GM18861 (cell line): ENCODE data around the gene IL22RA1.

Experiments
- ATAC-seq: cut with Tn5 transposase; IDR thresholded peaks from one replicate; pipeline ENCODE4 v1.9.1; 2021; ENCODE audit not compliant: unreplicated experiment

The IL22RA1 gene

GRCh38 chr1:24168245-24168644 is 25.3 kb upstream of the IL22RA1 start:
- no peak for ATAC-seq

- ATAC-seq = no peak
Observed at GRCh38 chr1:24167008-24167407, 24.1 kb upstream of the IL22RA1 start.

GRCh38 chr1:24165500-24165899 is 22.6 kb upstream of the IL22RA1 start:
- no peak for ATAC-seq

- no peak for ATAC-seq
Observed at GRCh38 chr1:24164004-24164403, 21.1 kb upstream of the IL22RA1 start.

GRCh38 chr1:24162201-24162600 is 19.3 kb upstream of the IL22RA1 start:
- no peak for ATAC-seq

GRCh38 chr1:24161270-24161669 is 18.3 kb upstream of the IL22RA1 start:
- no peak for ATAC-seq

GRCh38 chr1:24159366-24159765 is 16.4 kb upstream of the IL22RA1 start:
- no peak for ATAC-seq

- ATAC-seq = no peak
Observed at GRCh38 chr1:24157918-24158481, 15.1 kb upstream of the IL22RA1 start.

- no peak for ATAC-seq
Observed at GRCh38 chr1:24156542-24157260, 13.8 kb upstream of the IL22RA1 start.

GRCh38 chr1:24155011-24155782 is 12.3 kb upstream of the IL22RA1 start:
- no peak for ATAC-seq

- ATAC-seq = no peak
Observed at GRCh38 chr1:24154215-24154614, 11.3 kb upstream of the IL22RA1 start.

- no peak for ATAC-seq
Observed at GRCh38 chr1:24152631-24153494, 9.9 kb upstream of the IL22RA1 start.

GRCh38 chr1:24151175-24151533 is 8.2 kb upstream of the IL22RA1 start:
- no peak for ATAC-seq

GRCh38 chr1:24150234-24151174 is 7.6 kb upstream of the IL22RA1 start:
- no peak for ATAC-seq

- no peak for ATAC-seq
Observed at GRCh38 chr1:24149866-24150233, 6.9 kb upstream of the IL22RA1 start.

- no peak for ATAC-seq
Observed at GRCh38 chr1:24147816-24148215, 4.9 kb upstream of the IL22RA1 start.

GRCh38 chr1:24147194-24147593 is 4.3 kb upstream of the IL22RA1 start:
- ATAC-seq = no peak

- ATAC-seq = no peak
Observed at GRCh38 chr1:24141311-24141997, 1.5 kb downstream of the IL22RA1 start.

- no peak for ATAC-seq
Observed at GRCh38 chr1:24140741-24141181, 2.2 kb downstream of the IL22RA1 start.
